Transverse colon (tissue), 4 donors: ENCODE results near the gene S100A2. TPM values are rescaled to one million over a fixed set of nuclear protein-coding genes. Genes with fewer than 3 reads are reported as not detected.

Experiments
- DNase-seq: peaks from one replicate; pipeline ENCODE4 v3.0.0-alpha.2; 2019
- H3K27ac ChIP-seq, 4 donors: fragments of 200-600 bp; sonication (generic); 2 replicates each; pipeline ENCODE4 v1.5.1; 2016 to 2018; ENCODE audit warnings: inconsistent platforms in 4 of 4
- H3K27me3 ChIP-seq: fragments of 200-600 bp; sonication (generic); 2 replicates; pipeline ENCODE4 v1.5.1; 2017; ENCODE audit warnings: inconsistent platforms
- H3K36me3 ChIP-seq, 4 donors: fragments of 200-600 bp; sonication (generic); 2 replicates each; pipeline ENCODE4 v1.5.1; 2017 to 2019; ENCODE audit warnings: inconsistent platforms in 4 of 4
- H3K4me1 ChIP-seq, 4 donors: fragments of 200-600 bp; sonication (generic); 2 replicates each; pipeline ENCODE4 v1.5.1; 2017 to 2020; ENCODE audit warnings: inconsistent platforms in 4 of 4
- H3K4me3 ChIP-seq, 4 donors: fragments of 200-600 bp; sonication (generic); 1 replicate in 1 of 4; 2 replicates in 3 of 4; pipeline versions ENCODE4 v1.5.1 to v1.6.1; 2017 to 2019; ENCODE audit warnings: inconsistent platforms in 4 of 4
- H3K9me3 ChIP-seq, 2 donors: fragments of 200-600 bp; sonication (generic); 2 replicates each; pipeline ENCODE4 v1.5.1; 2017 to 2019; ENCODE audit warnings: inconsistent platforms in 2 of 2
- EP300 ChIP-seq: sonication (generic); formaldehyde crosslinking; IDR thresholded peaks from one replicate; pipeline ENCODE4 v1.6.1; 2017; ENCODE audit warnings: antibody characterized with exemption, low read depth
- POLR2A ChIP-seq: fragments of 450-650 bp; IDR thresholded peaks from one replicate; pipeline ENCODE4 v1.6.1; 2016; ENCODE audit warnings: antibody characterized with exemption, mild to moderate bottlenecking, moderate library complexity
- POLR2AphosphoS5 ChIP-seq, 3 donors: sonication (generic); formaldehyde crosslinking; IDR thresholded peaks; one replicate each; pipeline ENCODE4 v1.6.1; 2016; ENCODE audit warnings: antibody characterized with exemption in 3 of 3
- WGBS, 2 donors: methylation state at CpG; one replicate each; pipeline ENCODE4 v1.1.5; 2018; ENCODE audit warnings: low coverage in 1 of 2; 5-methylcytosine and 5-hydroxymethylcytosine counted together
- in situ Hi-C, 4 donors: fragments of 200-750 bp; cut with MboI; loops; one replicate each; pipeline versions ENCODE4 v1.15.0 to v1.15.1; 2017; ENCODE audit warnings: low sequenced_read_pairs in 3 of 4, low pct_ligation_motif_present in 1 of 4, low pct_unique_long_range_greater_than_20kb in 1 of 4
- intact Hi-C: fragments of 100-400 bp; cut with DNase I; formaldehyde crosslinking; loops from one replicate; pipeline ENCODE4 v1.15.1; 2023; ENCODE audit warnings: low total_unique reads
- total RNA-seq, 4 donors: library from RNA; depleted of rRNA; stranded (reverse); fragments of >200 nt; gene quantifications; one replicate each; pipeline ENCODE4 v1.1.0, GENCODE V29; 2016
- TF ChIP-seq, protein P1 (sequence below), 5 experiments: fragments of 200-600 bp in 3 of 5; fragments of 450-650 bp in 2 of 5; sonication (generic) in 3 of 5; IDR thresholded peaks; 1 replicate in 2 of 5; 2 replicates in 3 of 5; pipeline ENCODE4 v1.5.1; 2016 to 2017; ENCODE audit warnings: antibody characterized with exemption in 5 of 5, inconsistent platforms in 3 of 5, mild to moderate bottlenecking in 2 of 5, moderate library complexity in 1 of 5

S100A2 gene
- total RNA-seq, 4 donors from 2014 or later: 2.2 TPM; not detected in 3

DNA sequence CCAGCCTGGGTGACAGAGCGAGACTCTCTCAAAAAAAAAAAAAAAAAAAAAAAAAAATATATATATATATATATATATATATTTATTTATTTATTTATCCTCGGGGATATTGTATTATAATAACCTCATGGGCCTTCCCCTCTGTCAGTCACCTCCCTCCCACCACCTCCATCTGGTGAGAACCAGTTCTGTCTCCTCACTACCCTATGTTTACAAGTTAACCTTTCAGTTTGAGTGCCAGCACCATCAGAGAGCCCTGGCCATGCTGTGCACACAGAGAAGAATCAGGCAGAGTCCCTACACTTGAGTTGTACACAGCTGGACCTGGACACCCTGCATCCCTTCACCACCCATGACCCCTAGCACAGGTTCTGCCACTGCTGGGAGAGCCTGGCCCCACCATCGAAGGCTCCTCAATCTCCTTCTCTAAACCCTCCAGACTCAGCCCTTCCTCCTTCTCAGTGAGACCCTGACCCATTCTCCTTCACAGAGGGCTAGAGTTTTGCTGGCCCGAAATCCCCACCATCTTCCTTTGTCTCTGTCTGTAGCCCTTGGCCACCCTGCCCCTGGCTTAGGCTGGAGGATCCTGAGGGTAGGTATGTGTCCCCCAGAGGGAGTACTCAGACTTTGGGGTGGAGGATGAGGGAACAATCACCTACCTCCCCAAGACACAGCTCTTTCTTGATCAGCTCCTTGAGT lies 26.1 kb downstream of the S100A2 start:
- H3K4me3 ChIP-seq: no peak overlapping the region
- no peaks in the 10 kb centered on the region for H3K9me3 ChIP-seq
- no peaks in the 10 kb centered on the region for H3K36me3 ChIP-seq
- H3K27me3 ChIP-seq: no peaks in the 10 kb centered on the region
- H3K4me1 ChIP-seq: peaks cover 18 to 64% (median 45%) of the 10 kb centered on the region in 4 donors
- TF ChIP-seq, protein P1, sequence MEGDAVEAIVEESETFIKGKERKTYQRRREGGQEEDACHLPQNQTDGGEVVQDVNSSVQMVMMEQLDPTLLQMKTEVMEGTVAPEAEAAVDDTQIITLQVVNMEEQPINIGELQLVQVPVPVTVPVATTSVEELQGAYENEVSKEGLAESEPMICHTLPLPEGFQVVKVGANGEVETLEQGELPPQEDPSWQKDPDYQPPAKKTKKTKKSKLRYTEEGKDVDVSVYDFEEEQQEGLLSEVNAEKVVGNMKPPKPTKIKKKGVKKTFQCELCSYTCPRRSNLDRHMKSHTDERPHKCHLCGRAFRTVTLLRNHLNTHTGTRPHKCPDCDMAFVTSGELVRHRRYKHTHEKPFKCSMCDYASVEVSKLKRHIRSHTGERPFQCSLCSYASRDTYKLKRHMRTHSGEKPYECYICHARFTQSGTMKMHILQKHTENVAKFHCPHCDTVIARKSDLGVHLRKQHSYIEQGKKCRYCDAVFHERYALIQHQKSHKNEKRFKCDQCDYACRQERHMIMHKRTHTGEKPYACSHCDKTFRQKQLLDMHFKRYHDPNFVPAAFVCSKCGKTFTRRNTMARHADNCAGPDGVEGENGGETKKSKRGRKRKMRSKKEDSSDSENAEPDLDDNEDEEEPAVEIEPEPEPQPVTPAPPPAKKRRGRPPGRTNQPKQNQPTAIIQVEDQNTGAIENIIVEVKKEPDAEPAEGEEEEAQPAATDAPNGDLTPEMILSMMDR (IDR thresholded peaks at IDR 0.05): no peak
- TF ChIP-seq POLR2AphosphoS5 (IDR thresholded peaks at IDR 0.05): no peak
- TF ChIP-seq EP300: no peak
- TF ChIP-seq POLR2A: no peak
- intact Hi-C loops: no loop called here
- H3K27ac ChIP-seq: no peak overlapping the region
- no peak for DNase-seq
- in situ Hi-C loops: loop anchor here in 1 of 4 donors (25.0 kb wide), 1 partner anchor 448 kb away; the partner anchor contains the start of genes JTB, RAB13 and RPS27
- WGBS, 2 donors: 84 to 88% methylated on average over 4 of the region's 4 CpGs

- Histone ChIP-seq H3K36me3 (no peaks in the 10 kb centered on the region), H3K4me1 (peaks cover 8 to 64% (median 46%) of the 10 kb centered on the region in 4 donors), H3K27ac (peak overlapping the region; percentile 95 to 100 (median 99)), H3K4me3 (no peak overlapping the region), H3K27me3 (no peaks in the 10 kb centered on the region), H3K9me3 (no peaks in the 10 kb centered on the region)
- TF ChIP-seq POLR2AphosphoS5 (IDR thresholded peaks at IDR 0.05): no peak
- TF ChIP-seq, protein P1 (IDR thresholded peaks at IDR 0.05): peak in 1 of 5 experiments; percentile 47
- DNase-seq: peak; percentile 84
- WGBS, 2 donors: 50 to 80% methylated on average over 1 to 6 of the region's 6 CpGs
- intact Hi-C loops: no loop called here
- in situ Hi-C loops: loop anchor here in 1 of 4 donors (25.0 kb wide), 1 partner anchor 449 kb away; the partner anchor contains the start of genes JTB, RAB13 and RPS27
These were observed 27.3 kb downstream of the S100A2 start for GRCh38 chr1:153538315-153538821.

DNA sequence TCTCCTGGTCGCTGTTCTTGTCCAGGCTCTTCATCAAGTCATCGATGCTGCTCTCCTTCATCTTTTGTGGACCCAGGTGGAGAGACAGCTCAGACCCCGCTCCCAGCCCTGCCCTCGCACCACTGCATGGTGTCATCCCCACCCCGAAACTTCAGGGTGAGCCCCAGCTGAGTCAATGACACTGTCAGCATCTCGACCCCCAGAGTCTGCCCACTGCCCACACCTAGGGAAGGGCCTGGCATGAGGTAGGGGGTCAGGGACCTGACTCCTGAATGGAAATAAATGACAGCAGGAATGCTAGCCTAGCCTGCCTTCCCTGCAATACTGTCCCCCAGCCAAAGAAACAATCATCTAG lies 28.3 kb downstream of the S100A2 start:
- no peak overlapping the region for H3K4me3 ChIP-seq
- in situ Hi-C loops: loop anchor here in 1 of 4 donors (25.0 kb wide), 1 partner anchor 450 kb away; the partner anchor contains the start of genes JTB, RAB13 and RPS27
- H3K9me3 ChIP-seq: no peaks in the 10 kb centered on the region
- peak overlapping the region; percentile 95 to 100 (median 99) for H3K27ac ChIP-seq
- no peaks in the 10 kb centered on the region for H3K27me3 ChIP-seq
- H3K4me1 ChIP-seq: peaks cover 10 to 67% (median 50%) of the 10 kb centered on the region in 4 donors
- no peaks in the 10 kb centered on the region for H3K36me3 ChIP-seq
- no peak for TF ChIP-seq EP300
- no peak for TF ChIP-seq POLR2A
- no peak for TF ChIP-seq POLR2AphosphoS5 (IDR thresholded peaks at IDR 0.05)
- TF ChIP-seq, protein P1 (IDR thresholded peaks at IDR 0.05): no peak
- intact Hi-C loops: no loop called here
- WGBS, 2 donors: 97% methylated on average over 6 of the region's 6 CpGs; no CpG with 5 or more reads in 1 of the 2 donors
- DNase-seq: no peak

DNA sequence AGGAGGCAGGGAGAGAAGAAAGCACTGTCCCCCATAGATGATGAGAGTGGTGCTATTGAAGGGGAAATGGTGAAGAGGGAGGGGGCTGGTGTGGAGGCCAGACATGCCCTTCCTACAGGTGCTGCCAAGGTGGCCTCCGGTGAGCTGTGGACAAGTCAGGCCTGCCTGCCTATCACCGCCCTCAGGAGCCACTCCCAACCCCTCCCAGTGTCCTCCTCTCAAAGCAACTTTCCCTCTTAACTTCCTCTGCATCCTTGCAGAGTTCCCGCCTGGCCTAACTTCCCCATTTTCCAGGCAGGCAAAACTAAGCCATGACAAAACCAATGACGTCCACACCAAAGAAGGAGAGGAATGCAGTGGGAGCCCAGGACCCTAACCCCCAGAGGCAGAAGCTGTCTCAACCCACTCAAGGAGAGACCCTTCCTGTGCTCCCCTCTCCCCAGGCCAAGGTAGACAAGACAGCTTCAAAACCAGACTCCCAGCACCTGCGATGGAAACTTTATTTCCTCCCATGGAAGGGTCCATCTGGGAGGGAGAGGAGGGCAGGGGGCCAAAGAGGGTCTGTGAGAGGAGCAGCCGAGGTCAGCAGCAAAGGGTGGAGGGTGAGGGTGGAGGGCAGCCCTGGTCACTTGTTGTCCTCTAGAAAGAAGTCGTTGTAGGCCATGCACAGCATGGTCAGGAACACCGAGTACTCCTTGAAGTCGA lies 28.8 kb downstream of the S100A2 start:
- DNase-seq: peak; percentile 84
- in situ Hi-C loops (loop anchor here in 1 of 4 donors (25.0 kb wide), 1 partner anchor 450 kb away; the partner anchor contains the start of genes JTB, RAB13 and RPS27), intact Hi-C loops (no loop called here)
- peaks cover 15 to 67% (median 55%) of the 10 kb centered on the region in 4 donors for H3K4me1 ChIP-seq
- TF ChIP-seq EP300 (no peak), POLR2AphosphoS5 (IDR thresholded peaks at IDR 0.05) (peak in 2 of 3 donors; percentile 67 to 73), POLR2A (no peak)
- peak overlapping the region in 3 of 4 donors; percentile 70 to 81 (median 77) for H3K4me3 ChIP-seq
- H3K9me3 ChIP-seq: no peaks in the 10 kb centered on the region
- 53 to 73% methylated on average over 2 to 9 of the region's 9 CpGs for WGBS, 2 donors
- no peaks in the 10 kb centered on the region for H3K27me3 ChIP-seq
- H3K36me3 ChIP-seq: no peaks in the 10 kb centered on the region
- peak overlapping the region; percentile 95 to 100 (median 99) for H3K27ac ChIP-seq
